HG03280 (cell line): ENCODE data around the gene ST14.

Experiments
- ATAC-seq: cut with Tn5 transposase; IDR thresholded peaks from one replicate; pipeline ENCODE4 v1.9.1; 2021; ENCODE audit warnings: mild to moderate bottlenecking, moderate library complexity; ENCODE audit not compliant: unreplicated experiment

Gene ST14

DNA sequence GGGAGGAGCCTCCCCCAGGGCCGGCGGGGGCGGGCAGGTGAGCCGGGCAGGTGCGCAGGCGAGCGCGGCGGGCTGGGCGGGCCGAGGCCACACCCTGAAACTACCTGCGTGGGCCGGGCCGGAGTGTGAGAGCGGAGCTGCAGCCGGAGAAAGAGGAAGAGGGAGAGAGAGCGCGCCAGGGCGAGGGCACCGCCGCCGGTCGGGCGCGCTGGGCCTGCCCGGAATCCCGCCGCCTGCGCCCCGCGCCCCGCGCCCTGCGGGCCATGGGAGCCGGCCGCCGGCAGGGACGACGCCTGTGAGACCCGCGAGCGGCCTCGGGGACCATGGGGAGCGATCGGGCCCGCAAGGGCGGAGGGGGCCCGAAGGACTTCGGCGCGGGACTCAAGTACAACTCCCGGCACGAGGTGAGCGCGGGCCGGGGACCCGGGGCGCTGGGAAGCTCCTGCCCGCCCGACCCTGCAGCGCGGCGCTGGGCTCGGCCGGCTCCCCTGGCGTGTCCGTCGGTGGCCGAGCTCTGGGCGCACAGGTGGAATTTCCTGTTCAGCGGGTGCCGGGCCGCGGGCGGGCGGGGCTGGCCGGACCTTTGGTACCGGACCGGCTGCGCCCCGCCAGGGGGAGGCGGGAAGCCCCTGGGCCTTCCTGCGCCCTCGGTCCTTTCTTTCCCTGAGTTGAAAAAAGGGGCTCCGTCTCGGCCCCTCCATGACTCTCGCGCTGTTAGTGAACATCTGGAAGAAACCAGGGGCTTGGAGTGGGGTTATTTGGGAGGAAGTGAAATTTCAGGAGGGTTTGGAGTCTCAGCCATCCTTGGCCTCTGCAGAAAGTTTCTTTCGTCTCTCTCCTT is at the start of gene ST14:
Gene ST14 (plus strand): TSS at position 126 of the 841 bp plus-strand sequence. CDS start 198 bp downstream, at position 324.
- ATAC-seq = no peak

DNA sequence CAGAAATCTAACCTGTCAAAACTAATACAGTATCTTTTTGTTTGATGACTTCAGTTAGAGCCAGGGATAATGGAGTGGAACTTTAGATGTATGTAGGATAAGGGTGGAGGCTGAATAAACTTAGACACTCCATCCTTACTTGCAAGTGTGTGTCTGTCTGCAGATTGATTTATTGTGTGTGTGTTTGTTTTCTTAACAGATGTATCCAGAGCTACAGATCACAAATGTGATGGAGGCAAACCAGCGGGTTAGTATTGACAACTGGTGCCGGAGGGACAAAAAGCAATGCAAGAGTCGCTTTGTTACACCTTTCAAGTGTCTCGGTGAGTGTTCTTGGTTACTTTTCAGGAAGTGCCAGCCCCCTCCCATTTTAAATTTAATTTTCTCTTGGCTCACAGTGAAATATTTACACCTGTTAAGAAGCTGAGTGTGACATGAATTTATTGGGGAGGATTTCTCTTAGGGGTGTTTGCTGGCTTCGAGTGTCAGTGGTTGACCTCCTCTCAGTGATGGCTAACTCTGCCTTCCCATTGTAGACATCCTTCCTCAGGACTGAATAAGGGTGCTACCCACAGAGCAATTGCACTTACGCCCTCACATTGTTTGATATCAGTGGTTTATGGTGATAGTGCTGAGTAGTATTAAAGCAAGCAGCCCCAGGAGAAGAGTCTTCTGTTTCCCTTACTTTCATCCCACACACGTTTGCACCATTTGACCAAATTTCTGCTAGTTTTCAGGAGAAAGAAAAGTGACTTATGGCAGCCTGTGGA is 49.1 kb upstream of the ST14 start:
- ATAC-seq = no peak

DNA sequence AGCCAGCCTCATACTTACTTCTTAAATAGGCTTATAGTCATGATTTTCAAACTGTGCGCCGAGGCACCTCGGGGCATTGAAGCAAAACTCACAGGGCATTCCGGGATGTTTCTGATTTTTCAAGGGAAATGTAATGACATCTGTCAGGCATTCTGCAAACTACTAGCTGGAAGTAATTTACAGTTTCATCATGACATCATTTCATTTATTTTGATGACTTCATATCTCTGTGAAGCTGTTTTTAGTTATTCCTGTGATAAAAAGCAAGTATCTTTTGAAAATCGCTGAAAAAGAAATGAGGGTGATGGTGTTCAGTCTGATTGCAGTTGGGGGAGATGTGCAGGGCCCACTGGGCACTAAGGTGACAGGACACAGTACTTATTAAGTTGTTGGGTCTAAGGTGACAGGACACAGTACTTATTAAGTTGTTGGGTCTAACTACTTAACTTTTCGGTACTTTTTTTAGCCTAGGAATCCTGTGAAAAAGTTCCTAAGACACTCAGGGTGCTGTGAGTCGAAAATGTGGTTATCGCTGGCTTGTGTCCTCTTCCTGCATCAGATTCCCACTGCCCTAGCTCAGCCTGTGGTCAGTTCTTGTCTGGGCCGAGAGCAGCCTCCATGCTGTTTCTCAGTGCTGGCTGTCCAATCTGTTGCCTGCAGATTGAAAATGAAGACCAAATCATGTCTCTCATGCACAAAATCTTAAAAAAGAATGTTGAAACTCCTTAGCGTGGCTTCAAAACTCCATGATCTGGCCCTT is 47.3 kb upstream of the ST14 start:
- ATAC-seq = no peak

DNA sequence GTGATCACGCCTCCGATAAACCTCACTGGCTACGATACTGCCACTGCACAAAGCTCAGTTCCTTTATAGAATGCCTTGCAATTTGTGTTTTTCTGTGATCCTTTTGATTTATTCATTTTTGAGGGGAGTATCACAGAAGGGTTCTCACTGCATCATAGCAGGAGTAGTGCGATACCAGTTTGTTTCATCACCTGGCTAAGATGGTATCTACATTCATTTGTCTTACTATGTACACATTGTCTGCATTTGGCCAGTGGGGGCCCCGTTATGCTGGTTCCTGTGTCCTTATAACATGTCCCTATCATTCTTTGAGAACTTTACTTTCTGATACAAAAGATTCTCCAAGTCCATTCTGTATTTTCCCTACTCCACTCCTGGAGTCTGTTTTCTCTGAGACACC is 45.3 kb upstream of the ST14 start:
- no peak for ATAC-seq

DNA sequence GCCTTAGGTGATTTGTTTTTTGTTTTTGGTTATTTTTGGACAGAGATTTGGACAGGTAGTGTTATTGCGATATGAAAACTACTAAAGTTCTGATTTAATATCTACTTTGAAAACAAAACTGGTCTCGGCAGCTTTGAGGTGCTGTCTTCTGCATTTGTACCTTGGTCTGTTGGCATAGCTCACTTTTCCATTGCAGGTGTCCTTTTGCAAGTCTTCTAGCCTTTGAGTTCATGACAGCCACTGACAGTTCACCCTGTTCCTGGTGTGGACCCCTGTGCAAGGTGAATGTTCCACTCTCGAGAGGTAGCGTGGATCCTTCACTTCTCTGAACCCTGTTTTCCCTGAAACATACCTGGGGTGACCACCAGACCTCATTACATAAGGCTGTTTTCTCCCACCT is 44.9 kb upstream of the ST14 start:
- ATAC-seq = no peak

DNA sequence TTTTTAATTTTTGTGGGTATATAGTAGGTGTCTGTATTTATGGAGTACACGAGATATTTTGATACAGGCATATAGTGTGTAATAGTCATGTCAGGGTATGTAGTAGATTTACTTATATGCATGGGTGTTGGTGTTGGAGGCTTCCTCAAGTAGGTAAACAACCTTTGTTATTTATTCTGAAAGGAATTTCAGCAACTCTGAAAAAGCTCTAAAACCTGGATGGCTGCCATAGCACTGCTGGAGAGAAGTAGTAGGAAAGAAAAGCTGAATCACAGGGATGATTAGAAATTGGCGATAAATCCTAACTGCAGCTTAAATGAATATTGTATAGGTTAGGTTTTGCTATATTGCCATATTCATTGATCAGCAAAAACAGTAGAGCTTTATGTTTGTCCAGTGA is 44.4 kb upstream of the ST14 start:
- ATAC-seq = no peak

DNA sequence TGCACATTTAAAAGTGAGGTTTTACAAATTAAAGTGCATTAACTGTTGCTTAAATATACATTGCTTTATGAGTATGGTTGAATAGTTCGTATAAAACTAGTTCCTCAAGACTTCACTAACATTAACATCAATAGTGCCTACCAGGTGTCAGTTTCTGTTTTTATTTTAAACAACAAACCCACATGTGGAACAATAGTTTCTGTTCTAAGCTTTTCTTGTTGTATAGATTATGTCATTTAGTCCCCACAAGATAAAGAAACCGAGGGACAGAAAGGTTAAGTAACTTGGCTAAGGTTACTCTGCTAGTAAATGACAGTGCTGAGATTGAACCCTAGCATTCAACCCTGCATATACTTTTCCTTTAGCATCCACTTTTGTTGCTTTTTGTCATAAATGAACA is 41.4 kb upstream of the ST14 start:
- ATAC-seq = peak; percentile 94

DNA sequence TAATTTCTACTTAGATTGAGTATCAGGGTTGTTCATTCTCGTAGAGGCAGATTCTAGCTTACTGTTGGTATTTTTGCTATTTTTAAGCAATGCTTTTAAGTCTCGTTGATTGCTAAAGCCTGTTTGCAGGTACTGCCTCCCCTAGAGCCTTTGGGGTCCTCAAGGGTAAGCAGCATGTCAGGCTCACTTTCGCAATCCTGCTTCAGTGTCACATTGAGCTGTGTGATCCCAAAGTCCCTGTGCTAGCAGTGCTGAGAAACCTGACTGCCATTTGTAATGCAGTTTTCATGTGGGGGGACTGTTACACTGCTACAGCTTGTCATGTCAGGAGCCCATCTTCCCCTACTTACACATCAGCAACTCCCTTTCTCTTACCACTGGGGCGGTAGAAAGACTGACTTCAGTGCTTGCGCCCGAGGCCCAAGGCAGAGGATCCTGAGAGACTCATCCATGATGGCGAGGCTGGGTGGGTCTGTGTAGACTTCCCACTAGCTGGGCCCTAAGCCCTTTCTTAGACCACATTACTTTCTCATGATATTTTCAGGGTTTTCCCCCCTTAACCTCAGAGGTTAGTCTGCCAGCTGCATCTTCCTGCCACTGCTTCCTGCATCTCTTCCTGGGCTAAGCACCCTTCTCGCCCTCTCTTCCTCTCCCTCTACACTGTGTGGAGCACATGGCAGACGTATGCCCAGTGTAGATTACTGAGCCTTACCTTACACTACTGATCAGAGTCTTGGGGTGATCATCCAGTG is 40.8 kb upstream of the ST14 start:
- peak; percentile 42 for ATAC-seq

DNA sequence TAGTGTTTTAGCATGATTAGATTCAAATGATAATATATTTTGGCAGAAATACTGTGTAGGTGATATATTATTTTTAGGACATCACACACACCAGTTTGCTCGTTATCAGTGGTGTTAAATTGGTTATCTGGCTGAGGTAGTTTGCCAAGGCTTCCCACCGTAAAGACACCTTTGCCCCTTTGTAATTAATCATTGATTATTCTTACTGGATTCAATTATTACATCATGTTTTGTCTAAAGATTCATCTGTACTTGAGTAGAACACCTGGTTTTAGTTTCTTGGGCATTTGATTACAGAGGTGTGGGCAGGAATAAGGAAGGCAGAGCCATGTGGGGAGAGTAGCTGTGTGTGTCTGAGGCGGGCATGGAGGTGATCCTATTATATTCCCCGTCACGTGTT is 39.5 kb upstream of the ST14 start:
- no peak for ATAC-seq

DNA sequence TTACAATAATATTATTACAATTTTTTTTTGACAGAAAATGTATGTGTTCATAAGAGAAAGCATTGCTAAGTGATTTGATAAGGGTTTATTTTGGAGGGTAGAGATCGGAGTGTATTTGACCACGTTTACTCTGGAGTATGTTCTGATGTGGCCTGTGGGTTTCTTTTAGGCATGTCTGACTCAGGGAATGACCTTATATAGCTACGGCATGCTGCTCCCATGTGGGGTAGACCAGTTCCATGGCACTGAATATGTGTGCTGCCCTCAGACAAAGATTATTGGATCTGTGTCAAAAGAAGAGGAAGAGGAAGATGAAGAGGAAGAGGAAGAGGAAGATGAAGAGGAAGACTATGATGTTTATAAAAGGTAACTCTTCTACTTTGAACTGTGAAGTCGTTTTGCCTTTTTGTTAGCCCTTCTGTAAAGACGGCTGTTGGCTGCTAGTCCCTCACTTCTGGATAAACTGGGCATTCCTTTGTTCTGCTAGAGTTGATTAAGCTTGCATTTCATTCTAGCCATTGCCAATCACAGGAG is 38.1 kb upstream of the ST14 start:
- ATAC-seq = no peak

DNA sequence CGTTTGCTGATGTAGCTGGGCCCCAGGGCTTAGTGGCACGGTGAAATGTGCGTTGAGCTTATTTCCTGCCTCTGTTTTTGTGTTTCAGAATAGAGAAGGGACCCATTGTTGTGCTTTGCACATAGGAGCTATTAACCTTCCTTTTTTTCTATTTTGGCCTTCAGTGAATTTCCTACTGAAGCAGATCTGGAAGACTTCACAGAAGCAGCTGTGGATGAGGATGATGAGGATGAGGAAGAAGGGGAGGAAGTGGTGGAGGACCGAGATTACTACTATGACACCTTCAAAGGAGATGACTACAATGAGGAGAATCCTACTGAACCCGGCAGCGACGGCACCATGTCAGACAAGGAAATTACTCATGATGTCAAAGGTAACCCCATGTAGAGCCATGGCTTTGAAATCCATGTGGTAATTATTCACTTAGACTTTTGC is 37.4 kb upstream of the ST14 start:
- no peak for ATAC-seq

DNA sequence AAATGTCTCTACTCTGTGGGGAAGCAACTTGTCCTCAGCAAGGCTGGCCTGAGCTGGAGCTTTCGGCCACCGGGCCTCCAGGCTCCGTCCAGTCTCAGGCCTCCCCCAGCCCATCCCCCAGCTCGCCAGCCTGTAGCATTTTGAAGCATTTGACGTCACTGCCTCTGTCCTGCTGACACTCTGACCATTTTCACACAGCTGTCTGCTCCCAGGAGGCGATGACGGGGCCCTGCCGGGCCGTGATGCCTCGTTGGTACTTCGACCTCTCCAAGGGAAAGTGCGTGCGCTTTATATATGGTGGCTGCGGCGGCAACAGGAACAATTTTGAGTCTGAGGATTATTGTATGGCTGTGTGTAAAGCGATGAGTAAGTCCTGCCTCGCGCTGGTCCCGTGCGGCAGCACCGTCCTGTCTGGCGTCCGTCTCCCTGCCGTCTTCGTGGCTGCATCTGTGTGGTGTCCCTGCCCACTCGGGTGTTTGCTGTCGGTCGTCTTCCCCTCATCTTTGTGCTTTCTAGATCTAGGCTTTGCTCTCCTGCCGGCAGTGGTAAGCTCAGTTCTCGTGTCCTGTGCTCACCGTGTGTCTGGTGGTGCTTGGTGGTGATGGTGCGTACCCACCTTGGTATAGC is 36.1 kb upstream of the ST14 start:
- no peak for ATAC-seq

DNA sequence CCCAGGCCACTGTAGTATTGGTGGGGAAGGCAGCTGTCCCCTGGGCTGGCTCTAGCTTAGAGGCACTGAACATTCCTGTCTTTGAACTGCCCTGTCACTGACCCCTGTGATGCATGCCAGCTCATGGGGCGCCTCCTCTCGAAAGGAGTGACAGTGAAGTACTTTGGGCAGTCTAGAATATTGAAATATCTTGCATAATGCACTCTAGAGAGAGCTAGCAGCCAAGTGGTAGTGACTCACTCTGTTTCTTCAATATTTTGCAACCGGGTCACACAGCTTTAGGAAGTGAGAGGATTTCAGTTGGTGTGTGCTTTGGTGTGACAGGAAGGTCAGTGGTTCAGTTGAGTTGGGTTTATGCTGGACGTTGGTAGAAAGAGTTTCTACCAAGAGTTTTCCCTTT is 35.5 kb upstream of the ST14 start:
- ATAC-seq = no peak

DNA sequence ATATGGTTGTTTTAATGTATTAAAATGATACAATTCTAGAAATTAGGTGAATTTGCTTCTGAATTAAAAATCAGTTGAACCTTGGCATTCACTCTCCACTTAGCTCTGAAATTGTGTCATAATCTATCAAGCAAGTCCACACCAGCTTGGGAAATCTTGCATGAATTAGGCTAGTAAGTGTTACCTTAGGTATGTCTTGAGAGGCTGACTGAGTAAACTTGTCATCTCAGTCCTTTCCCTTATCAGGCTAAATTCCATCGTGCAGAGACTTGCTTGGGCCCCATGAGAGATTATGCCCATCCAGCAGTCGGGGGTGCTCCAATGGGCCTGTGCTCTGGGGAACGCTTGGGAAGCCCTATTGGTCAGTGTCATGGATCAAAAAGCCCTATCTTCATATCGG is 33.9 kb upstream of the ST14 start:
- no peak for ATAC-seq

DNA sequence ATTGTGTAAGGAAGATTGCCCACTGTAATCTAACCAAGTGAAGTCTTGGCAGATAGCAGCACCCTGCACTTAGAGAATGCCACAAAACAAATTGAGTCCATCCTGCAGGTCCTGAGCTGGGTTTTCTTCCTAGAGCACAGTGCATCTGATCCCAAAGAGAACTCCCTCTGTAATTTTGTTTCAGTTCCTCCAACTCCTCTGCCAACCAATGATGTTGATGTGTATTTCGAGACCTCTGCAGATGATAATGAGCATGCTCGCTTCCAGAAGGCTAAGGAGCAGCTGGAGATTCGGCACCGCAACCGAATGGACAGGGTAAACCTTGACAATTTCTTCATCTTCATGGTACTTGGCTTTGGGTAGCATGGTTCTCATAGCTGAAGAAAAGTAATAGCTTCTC is 33.1 kb upstream of the ST14 start:
- no peak for ATAC-seq

DNA sequence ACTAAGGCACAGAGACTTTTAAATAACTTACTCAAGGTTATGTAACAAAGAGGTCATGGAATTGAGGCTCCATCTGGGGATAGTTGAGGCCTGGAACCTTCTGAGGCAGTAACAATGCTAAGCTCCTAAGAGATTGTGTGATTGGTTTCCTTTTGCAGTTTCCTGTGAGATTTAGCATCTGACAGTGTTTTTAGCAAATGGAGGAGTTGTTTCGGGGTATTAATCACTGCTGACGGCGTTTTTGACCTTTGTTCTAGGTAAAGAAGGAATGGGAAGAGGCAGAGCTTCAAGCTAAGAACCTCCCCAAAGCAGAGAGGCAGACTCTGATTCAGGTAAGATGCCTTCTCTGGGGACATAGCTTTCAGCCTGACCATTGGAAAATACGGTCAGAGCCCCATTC is 32.1 kb upstream of the ST14 start:
- ATAC-seq = no peak

DNA sequence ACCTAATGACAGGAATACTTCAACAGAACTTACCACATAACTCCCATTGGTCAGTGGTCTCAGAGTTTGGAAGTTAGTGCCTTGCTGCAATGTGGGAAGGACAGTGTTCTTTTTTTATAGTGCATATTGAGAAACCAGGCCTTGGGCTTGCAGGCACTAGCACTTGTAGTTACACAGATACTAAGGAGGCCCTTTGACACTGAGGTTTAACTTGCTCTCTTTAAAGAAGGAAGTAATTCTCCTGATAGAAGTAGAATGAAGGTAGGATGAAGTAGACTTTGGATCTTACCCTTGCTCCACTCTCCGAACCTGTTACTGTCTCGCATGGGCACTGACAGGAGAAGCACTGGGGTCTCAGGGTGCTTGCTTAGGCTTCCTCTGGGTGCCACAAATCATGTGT is 31.0 kb upstream of the ST14 start:
- ATAC-seq = no peak

DNA sequence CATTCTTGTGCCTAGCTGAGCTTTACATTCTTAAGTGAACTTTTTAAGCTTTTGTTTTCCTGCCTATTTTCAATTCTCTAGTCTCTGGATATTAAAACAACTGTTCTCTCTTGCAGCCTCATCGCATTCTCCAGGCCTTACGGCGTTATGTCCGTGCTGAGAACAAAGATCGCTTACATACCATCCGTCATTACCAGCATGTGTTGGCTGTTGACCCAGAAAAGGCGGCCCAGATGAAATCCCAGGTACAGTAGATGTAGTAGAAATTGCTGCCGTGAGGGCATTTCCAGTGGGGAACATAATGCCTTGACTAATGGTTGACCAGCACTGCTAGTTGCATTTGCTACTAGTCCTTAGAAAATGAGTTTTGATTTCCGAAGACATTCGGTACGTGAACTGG is 29.7 kb upstream of the ST14 start:
- ATAC-seq = no peak

DNA sequence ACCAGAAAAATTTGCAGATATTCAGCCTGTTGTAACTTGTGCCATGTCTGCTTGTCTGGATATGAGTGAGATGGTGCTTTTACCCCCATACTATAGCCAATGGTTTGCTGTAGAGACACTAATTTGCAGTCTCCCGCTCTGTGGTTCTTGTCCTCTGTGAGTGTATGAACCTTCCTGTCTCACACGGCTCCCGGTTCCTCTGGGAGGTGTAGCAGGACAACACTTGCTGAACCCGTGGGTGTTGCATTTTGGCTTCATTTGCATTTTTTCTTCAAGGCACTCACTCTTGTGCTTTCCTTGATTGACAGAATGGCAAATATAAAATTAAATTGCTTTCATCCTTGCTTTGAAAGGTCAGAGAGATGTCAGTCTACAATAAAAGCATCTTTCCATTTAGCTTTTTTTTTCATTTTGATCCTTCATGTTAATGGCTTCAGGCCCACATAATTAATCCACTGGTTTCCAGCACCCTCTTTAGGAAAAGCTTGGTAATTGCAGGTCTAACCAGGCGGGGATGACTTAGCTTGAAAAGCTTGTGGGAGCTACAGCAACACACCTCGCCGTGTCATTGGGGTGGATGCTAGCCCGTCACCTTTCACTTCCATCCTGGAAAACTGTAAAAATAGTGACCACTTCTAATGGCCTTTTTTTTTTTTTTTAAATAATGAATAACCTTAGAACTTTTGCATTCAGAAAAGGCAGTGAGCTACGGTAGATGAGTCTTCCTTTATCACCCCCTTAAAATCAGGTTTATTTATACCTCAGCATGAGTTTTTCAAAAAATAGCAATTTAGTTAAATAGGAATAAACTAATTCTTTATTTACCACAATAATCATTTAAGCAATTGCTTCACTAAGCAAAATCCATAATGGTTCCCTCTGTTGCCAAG is 27.4 kb upstream of the ST14 start:
- no peak for ATAC-seq
